Neural cell (in vitro differentiated cells): ENCODE data around the gene PFDN5. TPM values are rescaled to one million over a fixed set of nuclear protein-coding genes. Genes with fewer than 3 reads are reported as not detected.

ENCODE experiments used
- H2AFZ ChIP-seq: fragments of 200-600, 300-800 bp; sonication (generic), shearing (Covaris generic); 2 replicates; pipeline ENCODE4 v1.6.0; 2014; ENCODE audit warnings: low read depth, mild to moderate bottlenecking, antibody characterized with exemption, low read length, moderate library complexity
- H3F3A ChIP-seq: fragments of 200-600 bp; shearing (Covaris generic); 2 replicates; pipeline ENCODE4 v1.6.1; 2016; ENCODE audit warnings: mild to moderate bottlenecking, moderate library complexity, mixed read lengths, antibody characterized with exemption, low read length; ENCODE audit not compliant: insufficient read depth, poor library complexity, severe bottlenecking
- H3K27ac ChIP-seq: fragments of 200-600, 300-800 bp; sonication (generic), shearing (Covaris generic); 2 replicates; pipeline ENCODE4 v1.5.1; 2014; ENCODE audit warnings: mild to moderate bottlenecking, low read length, moderate library complexity
- H3K27me3 ChIP-seq: fragments of 300-800, 200-600 bp; sonication (generic), shearing (Covaris generic); 2 replicates; pipeline ENCODE4 v1.6.0; 2014; ENCODE audit warnings: mild to moderate bottlenecking, low read depth, low read length, moderate library complexity; ENCODE audit not compliant: insufficient read depth
- H3K36me3 ChIP-seq: fragments of 300-800, 200-600 bp; sonication (generic), shearing (Covaris generic); 2 replicates; pipeline ENCODE4 v1.5.1; 2014; ENCODE audit warnings: mild to moderate bottlenecking, antibody characterized with exemption, low read length, moderate library complexity; ENCODE audit not compliant: insufficient read depth
- H3K4me2 ChIP-seq: fragments of 300-800, 200-600 bp; sonication (generic), shearing (Covaris generic); 2 replicates; pipeline ENCODE4 v1.6.0; 2014; ENCODE audit warnings: mild to moderate bottlenecking, low read length
- H3K4me3 ChIP-seq: fragments of 300-800, 200-600 bp; sonication (generic), shearing (Covaris generic); 2 replicates; pipeline ENCODE4 v1.5.1; 2014; ENCODE audit warnings: mild to moderate bottlenecking, low read length, moderate library complexity
- H3K79me2 ChIP-seq: fragments of 200-600 bp; shearing (Covaris generic); replicated peaks from 2 replicates; pipeline ENCODE4 v1.6.0; 2014; ENCODE audit warnings: mild to moderate bottlenecking, low read length, moderate library complexity; ENCODE audit not compliant: insufficient read depth
- H3K9ac ChIP-seq: fragments of 300-800, 200-600 bp; sonication (generic), shearing (Covaris generic); 2 replicates; pipeline ENCODE4 v1.6.1; 2016; ENCODE audit warnings: mild to moderate bottlenecking, low read length, mixed read lengths
- H3K9me2 ChIP-seq: fragments of 200-600 bp; shearing (Covaris generic); 2 replicates; pipeline ENCODE4 v1.6.1; 2016; ENCODE audit warnings: mild to moderate bottlenecking, low read length, mixed read lengths; ENCODE audit not compliant: insufficient read depth
- H3K9me3 ChIP-seq: fragments of 200-600, 300-800 bp; sonication (generic), shearing (Covaris generic); 2 replicates; pipeline ENCODE4 v1.6.1; 2016; ENCODE audit warnings: mild to moderate bottlenecking, mixed run types, low read length, moderate library complexity, mixed read lengths
- H4K20me1 ChIP-seq: fragments of 200-600 bp; shearing (Covaris generic); 2 replicates; pipeline ENCODE4 v1.6.1; 2016; ENCODE audit warnings: mild to moderate bottlenecking, mixed run types; ENCODE audit not compliant: insufficient read depth
- CTCF ChIP-seq: fragments of 450-650 bp; IDR thresholded peaks from 2 replicates; pipeline ENCODE4 v1.5.1; 2014; ENCODE audit warnings: antibody characterized with exemption, mild to moderate bottlenecking, moderate library complexity; ENCODE audit not compliant: poor library complexity, severe bottlenecking
- EP300 ChIP-seq: fragments of 450-650 bp; conservative IDR thresholded peaks from 2 replicates; pipeline ENCODE4 v1.6.1; 2014; ENCODE audit warnings: antibody characterized with exemption, mild to moderate bottlenecking, moderate library complexity; ENCODE audit not compliant: poor library complexity, severe bottlenecking
- EZH2 ChIP-seq: fragments of 200-600, 300-800 bp; shearing (Covaris generic), sonication (generic); IDR thresholded peaks from 2 replicates; pipeline ENCODE4 v1.6.1; 2014; ENCODE audit warnings: antibody characterized with exemption, low read length, borderline replicate concordance, mild to moderate bottlenecking; ENCODE audit not compliant: insufficient read depth, poor library complexity, severe bottlenecking
- MXI1 ChIP-seq: fragments of 450-650 bp; conservative IDR thresholded peaks from 2 replicates; pipeline ENCODE4 v1.6.1; 2014; ENCODE audit warnings: antibody characterized with exemption, mild to moderate bottlenecking; ENCODE audit not compliant: poor library complexity, severe bottlenecking
- POLR2AphosphoS5 ChIP-seq: IDR thresholded peaks from 2 replicates; pipeline ENCODE4 v1.6.1; 2012
- RAD21 ChIP-seq: fragments of 450-650 bp; conservative IDR thresholded peaks from 2 replicates; pipeline ENCODE4 v1.6.1; 2014; ENCODE audit warnings: antibody characterized with exemption, mild to moderate bottlenecking, moderate library complexity
- REST ChIP-seq: IDR thresholded peaks from 2 replicates; pipeline ENCODE4 v1.6.1; 2012; ENCODE audit warnings: borderline replicate concordance
- SMC3 ChIP-seq: fragments of 450-650 bp; conservative IDR thresholded peaks from 2 replicates; pipeline ENCODE4 v1.6.1; 2014; ENCODE audit warnings: antibody characterized with exemption, mild to moderate bottlenecking, moderate library complexity; ENCODE audit not compliant: poor library complexity
- TAF1 ChIP-seq: IDR thresholded peaks from 2 replicates; pipeline ENCODE4 v1.6.1; 2012; ENCODE audit warnings: low read depth
- polyA plus RNA-seq: library from polyadenylated mRNA; depleted of rRNA; stranded (reverse); fragments of >200 nt; gene quantifications from 2 replicates; pipeline ENCODE4 v1.2.3, GENCODE V29; 2014

PFDN5 gene
- polyA plus RNA-seq, 1 donor from 2014 or later, result 1,383 TPM

- Histone ChIP-seq H3K27ac (no peak overlapping the region), H3K4me3 (no peak overlapping the region), H3K36me3 (no peaks in the 10 kb centered on the region), H3K9me3 (no peaks in the 10 kb centered on the region), H2AFZ (no peak overlapping the region), H3F3A (no peaks in the 10 kb centered on the region), H3K27me3 (peaks cover 19% of the 10 kb centered on the region), H3K9me2 (no peaks in the 10 kb centered on the region), H3K79me2 (no peaks in the 10 kb centered on the region), H4K20me1 (no peaks in the 10 kb centered on the region), H3K4me2 (no peak overlapping the region), H3K9ac (no peak overlapping the region)
- TF ChIP-seq CTCF (no peak), MXI1 (no peak), POLR2AphosphoS5 (no peak), REST (no peak), SMC3 (no peak), EP300 (no peak), TAF1 (no peak), RAD21 (no peak), EZH2 (no peak)
Measured at GRCh38 chr12:53326460-53327185, 31.3 kb downstream of the PFDN5 start.

GRCh38 chr12:53327435-53328042 lies 32.2 kb downstream of the PFDN5 start:
- Histone ChIP-seq H3K4me2 (no peak overlapping the region), H2AFZ (no peak overlapping the region), H3K27ac (no peak overlapping the region)

More at GRCh38 chr12:53327435-53328042, 32.2 kb downstream of the PFDN5 start:
- H4K20me1 ChIP-seq, result no peaks in the 10 kb centered on the region
- H3K27me3 ChIP-seq, result peaks cover 19% of the 10 kb centered on the region
- no peaks in the 10 kb centered on the region for H3K79me2 ChIP-seq
- no peaks in the 10 kb centered on the region for H3K9me2 ChIP-seq
- H3F3A ChIP-seq, result no peaks in the 10 kb centered on the region
- no peaks in the 10 kb centered on the region for H3K9me3 ChIP-seq
- TF ChIP-seq EP300, result no peak
- TF ChIP-seq SMC3, result no peak
- no peak for TF ChIP-seq TAF1
- TF ChIP-seq REST, result no peak
- no peak for TF ChIP-seq EZH2
- TF ChIP-seq RAD21, result no peak
- no peak for TF ChIP-seq MXI1
- no peak for TF ChIP-seq POLR2AphosphoS5
- no peak for TF ChIP-seq CTCF
- H3K4me3 ChIP-seq, result no peak overlapping the region
- no peak overlapping the region for H3K9ac ChIP-seq
- H3K36me3 ChIP-seq, result no peaks in the 10 kb centered on the region
